ENCODE data around the gene SLC20A1.
A peak's percentile ranks its signal among the peaks of the same experiment; 100 is the strongest.

The SLC20A1 gene

GRCh38 chr2:112674229-112674628 lies 28.5 kb downstream of the SLC20A1 start:
- H3K27ac ChIP-seq (ENCODE audit: insufficient read depth in 1 of 2, low read depth in 1 of 2, low read length in 2 of 2, poor library complexity in 1 of 2, severe bottlenecking in 2 of 2) = no peak overlapping the region
- H3K27me3 ChIP-seq (replicated peaks in 2 of 5; ENCODE audit: control insufficient read depth in 4 of 5, insufficient read depth in 5 of 5, low read length in 4 of 5) = no peaks in the 10 kb centered on the region
- no peaks in the 10 kb centered on the region for H3K36me3 ChIP-seq (ENCODE audit: control insufficient read depth in 4 of 4, insufficient read depth in 4 of 4, low read length in 3 of 4)
- ChIA-PET POLR2A (interaction anchor here (0.8 to 1.4 kb wide), 3 partner anchors 28 to 42 kb away, joined by 3 to 4 read pairs (median 3); partner anchors contain the start of gene SLC20A1), CTCF (interaction anchor here (0.7 to 3.0 kb wide), 9 partner anchors 9 to 72 kb away, joined by 3 to 23 read pairs (median 4); no protein-coding TSS in a partner anchor)
- WGBS (ENCODE audit: insufficient coverage) = 0% methylated on average over 7 of the region's 12 CpGs
- DNase-seq = peak; percentile 86 to 93 (median 91)
- peak overlapping the region in 6 of 7 experiments; percentile 20 to 65 (median 28) for H3K4me3 ChIP-seq (ENCODE audit: control insufficient read depth in 1 of 7, extremely low read depth in 1 of 7, insufficient read depth in 4 of 7, low read depth in 2 of 7, low read length in 6 of 7)
- no peaks in the 10 kb centered on the region for H3K9me3 ChIP-seq (ENCODE audit: control extremely low read depth in 1 of 5, control insufficient read depth in 4 of 5, insufficient read depth in 2 of 5, low read depth in 1 of 5, low read length in 4 of 5)
- H3K4me1 ChIP-seq (ENCODE audit: control extremely low read depth in 1 of 4, control insufficient read depth in 4 of 4, insufficient read depth in 4 of 4, low read length in 3 of 4) = peaks cover 0 to 32% (median 18%) of the 10 kb centered on the region in 4 experiments

GRCh38 chr2:112679484-112679883 lies 33.7 kb downstream of the SLC20A1 start:
- 100% methylated on average over 1 of the region's 3 CpGs for whole genome bisulfite sequencing (ENCODE audit: insufficient coverage)
- no peaks in the 10 kb centered on the region for H3K36me3 ChIP-seq (ENCODE audit: control insufficient read depth in 4 of 4, insufficient read depth in 4 of 4, low read length in 3 of 4)
- CTCF ChIA-PET = interaction anchor here (1.0 to 1.7 kb wide), 6 partner anchors 13 to 57 kb away, joined by 3 to 7 read pairs (median 4); partner anchors contain the start of gene SLC20A1
- no peak overlapping the region for H3K4me3 ChIP-seq (ENCODE audit: control insufficient read depth in 1 of 7, extremely low read depth in 1 of 7, insufficient read depth in 4 of 7, low read depth in 2 of 7, low read length in 6 of 7)
- DNase-seq = no peak
- no peaks in the 10 kb centered on the region for H3K9me3 ChIP-seq (ENCODE audit: control extremely low read depth in 1 of 5, control insufficient read depth in 4 of 5, insufficient read depth in 2 of 5, low read depth in 1 of 5, low read length in 4 of 5)
- H3K27me3 ChIP-seq (replicated peaks in 2 of 5; ENCODE audit: control insufficient read depth in 4 of 5, insufficient read depth in 5 of 5, low read length in 4 of 5) = no peaks in the 10 kb centered on the region
- H3K27ac ChIP-seq (ENCODE audit: insufficient read depth in 1 of 2, low read depth in 1 of 2, low read length in 2 of 2, poor library complexity in 1 of 2, severe bottlenecking in 2 of 2) = no peak overlapping the region
- POLR2A ChIA-PET = interaction anchor here (0.6 kb wide), 2 partner anchors 28 to 33 kb away, joined by 3 read pairs; no protein-coding TSS in a partner anchor
- H3K4me1 ChIP-seq (ENCODE audit: control extremely low read depth in 1 of 4, control insufficient read depth in 4 of 4, insufficient read depth in 4 of 4, low read length in 3 of 4) = peaks cover 0 to 23% (median 11%) of the 10 kb centered on the region in 4 experiments

- ChIA-PET POLR2A (no interaction called here), CTCF (interaction anchor here (16.8 kb wide), 1 partner anchor 45 kb away, joined by 210 read pairs; the partner anchor contains the start of gene NT5DC4)
- Histone ChIP-seq H3K36me3 (ENCODE audit: control insufficient read depth in 4 of 4, insufficient read depth in 4 of 4, low read length in 3 of 4) (no peaks in the 10 kb centered on the region), H3K4me3 (ENCODE audit: control insufficient read depth in 1 of 7, extremely low read depth in 1 of 7, insufficient read depth in 4 of 7, low read depth in 2 of 7, low read length in 6 of 7) (no peak overlapping the region), H3K27me3 (replicated peaks in 2 of 5; ENCODE audit: control insufficient read depth in 4 of 5, insufficient read depth in 5 of 5, low read length in 4 of 5) (no peaks in the 10 kb centered on the region), H3K27ac (ENCODE audit: insufficient read depth in 1 of 2, low read depth in 1 of 2, low read length in 2 of 2, poor library complexity in 1 of 2, severe bottlenecking in 2 of 2) (no peak overlapping the region), H3K9me3 (ENCODE audit: control extremely low read depth in 1 of 5, control insufficient read depth in 4 of 5, insufficient read depth in 2 of 5, low read depth in 1 of 5, low read length in 4 of 5) (no peaks in the 10 kb centered on the region), H3K4me1 (ENCODE audit: control extremely low read depth in 1 of 4, control insufficient read depth in 4 of 4, insufficient read depth in 4 of 4, low read length in 3 of 4) (peaks cover 0 to 26% (median 7%) of the 10 kb centered on the region in 4 experiments)
- WGBS (ENCODE audit: insufficient coverage) = 93% methylated on average over 5 of the region's 5 CpGs
- peak in 1 of 3 donors; percentile 10 for DNase-seq
Measured at GRCh38 chr2:112680666-112681101, 34.9 kb downstream of the SLC20A1 start.

DNA sequence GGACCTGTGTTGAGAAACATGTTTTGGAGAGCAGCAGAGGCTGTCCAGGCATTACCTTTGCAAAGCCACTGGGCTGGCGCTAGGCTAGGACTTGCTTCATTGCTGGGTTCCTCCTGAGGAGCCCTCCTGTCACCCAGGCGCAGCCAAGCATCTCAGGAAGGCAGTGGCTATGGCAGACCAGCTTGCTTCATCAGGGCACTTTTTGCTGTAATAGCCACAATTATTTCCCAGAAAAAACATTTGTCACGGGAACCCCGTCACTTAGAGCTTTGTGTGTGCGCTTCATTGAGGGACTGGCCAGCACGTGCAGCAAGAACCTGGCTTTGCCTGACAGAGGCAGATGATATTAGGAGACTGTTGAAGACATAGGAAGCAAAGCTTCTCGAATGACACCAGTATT lies 36.4 kb downstream of the SLC20A1 start:
- Histone ChIP-seq H3K9me3 (ENCODE audit: control extremely low read depth in 1 of 5, control insufficient read depth in 4 of 5, insufficient read depth in 2 of 5, low read depth in 1 of 5, low read length in 4 of 5) (no peaks in the 10 kb centered on the region), H3K4me1 (ENCODE audit: control extremely low read depth in 1 of 4, control insufficient read depth in 4 of 4, insufficient read depth in 4 of 4, low read length in 3 of 4) (peaks cover 2 to 36% (median 11%) of the 10 kb centered on the region in 4 experiments), H3K4me3 (ENCODE audit: control insufficient read depth in 1 of 7, extremely low read depth in 1 of 7, insufficient read depth in 4 of 7, low read depth in 2 of 7, low read length in 6 of 7) (no peak overlapping the region), H3K36me3 (ENCODE audit: control insufficient read depth in 4 of 4, insufficient read depth in 4 of 4, low read length in 3 of 4) (no peaks in the 10 kb centered on the region), H3K27me3 (replicated peaks in 2 of 5; ENCODE audit: control insufficient read depth in 4 of 5, insufficient read depth in 5 of 5, low read length in 4 of 5) (no peaks in the 10 kb centered on the region), H3K27ac (ENCODE audit: insufficient read depth in 1 of 2, low read depth in 1 of 2, low read length in 2 of 2, poor library complexity in 1 of 2, severe bottlenecking in 2 of 2) (no peak overlapping the region)
- CTCF ChIA-PET = interaction anchor here (0.9 to 16.8 kb wide), 5 partner anchors 9 to 61 kb away, joined by 3 to 210 read pairs (median 6); partner anchors contain the start of gene NT5DC4
- no peak for DNase-seq
- WGBS (ENCODE audit: insufficient coverage) = 89% methylated on average over 6 of the region's 7 CpGs
- POLR2A ChIA-PET = interaction anchor here (0.6 kb wide), 1 partner anchor 572 kb away, joined by 3 read pairs; no protein-coding TSS in a partner anchor

DNA sequence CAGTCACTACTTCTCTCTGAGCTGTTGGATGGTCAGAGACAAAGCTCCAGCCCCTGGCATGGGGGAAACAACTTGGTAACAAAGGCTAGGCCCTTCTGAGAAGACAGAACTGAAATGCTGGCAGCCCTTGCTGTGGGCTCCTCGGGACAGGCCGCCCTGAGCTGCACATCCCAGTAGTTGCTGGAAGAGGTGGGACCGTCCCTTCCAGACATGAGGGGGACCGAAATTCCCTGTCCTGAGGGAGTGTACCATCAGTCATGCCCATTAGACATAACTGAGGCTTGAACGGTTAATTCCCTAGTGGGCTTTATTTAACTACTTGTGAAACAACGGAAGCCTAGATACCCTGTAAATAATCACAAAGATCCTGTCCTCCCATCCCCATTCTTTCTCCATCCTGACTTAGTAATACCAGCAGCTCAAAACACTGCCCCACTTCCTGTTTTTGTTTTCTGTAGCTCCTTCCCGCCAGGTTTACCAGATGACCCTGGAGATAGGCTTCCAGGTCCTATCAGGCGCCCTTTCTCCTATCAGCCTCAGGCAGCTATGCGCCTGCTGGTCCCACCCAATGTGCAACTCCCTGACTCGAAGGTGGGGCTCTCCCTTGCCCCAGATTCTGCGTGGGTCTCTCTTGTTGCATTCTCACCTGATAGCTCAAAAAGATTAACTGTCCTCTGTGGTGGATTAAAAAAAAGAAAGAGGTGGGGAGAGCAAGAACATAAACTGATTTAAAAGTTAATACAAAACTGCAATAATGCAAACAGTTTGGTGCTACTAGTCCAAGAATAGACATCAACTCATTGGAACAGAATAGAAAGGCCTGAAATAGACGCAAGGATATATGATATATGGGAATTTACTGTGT lies 38.0 kb downstream of the SLC20A1 start:
- no peaks in the 10 kb centered on the region for H3K36me3 ChIP-seq (ENCODE audit: control insufficient read depth in 4 of 4, insufficient read depth in 4 of 4, low read length in 3 of 4)
- peak in 2 of 3 donors; percentile 42 to 57 for DNase-seq
- no peak overlapping the region for H3K4me3 ChIP-seq (ENCODE audit: control insufficient read depth in 1 of 7, extremely low read depth in 1 of 7, insufficient read depth in 4 of 7, low read depth in 2 of 7, low read length in 6 of 7)
- WGBS (ENCODE audit: insufficient coverage) = 96% methylated on average over 10 of the region's 12 CpGs
- H3K27me3 ChIP-seq (replicated peaks in 2 of 5; ENCODE audit: control insufficient read depth in 4 of 5, insufficient read depth in 5 of 5, low read length in 4 of 5) = no peaks in the 10 kb centered on the region
- CTCF ChIA-PET = interaction anchor here (0.7 to 16.8 kb wide), 10 partner anchors 9 to 83 kb away, joined by 3 to 210 read pairs (median 4); partner anchors contain the start of gene NT5DC4
- H3K9me3 ChIP-seq (ENCODE audit: control extremely low read depth in 1 of 5, control insufficient read depth in 4 of 5, insufficient read depth in 2 of 5, low read depth in 1 of 5, low read length in 4 of 5) = no peaks in the 10 kb centered on the region
- H3K27ac ChIP-seq (ENCODE audit: insufficient read depth in 1 of 2, low read depth in 1 of 2, low read length in 2 of 2, poor library complexity in 1 of 2, severe bottlenecking in 2 of 2) = peak overlapping the region in 1 of 2 experiments; percentile 16
- POLR2A ChIA-PET = no interaction called here
- H3K4me1 ChIP-seq (ENCODE audit: control extremely low read depth in 1 of 4, control insufficient read depth in 4 of 4, insufficient read depth in 4 of 4, low read length in 3 of 4) = peaks cover 2 to 36% (median 11%) of the 10 kb centered on the region in 4 experiments

DNA sequence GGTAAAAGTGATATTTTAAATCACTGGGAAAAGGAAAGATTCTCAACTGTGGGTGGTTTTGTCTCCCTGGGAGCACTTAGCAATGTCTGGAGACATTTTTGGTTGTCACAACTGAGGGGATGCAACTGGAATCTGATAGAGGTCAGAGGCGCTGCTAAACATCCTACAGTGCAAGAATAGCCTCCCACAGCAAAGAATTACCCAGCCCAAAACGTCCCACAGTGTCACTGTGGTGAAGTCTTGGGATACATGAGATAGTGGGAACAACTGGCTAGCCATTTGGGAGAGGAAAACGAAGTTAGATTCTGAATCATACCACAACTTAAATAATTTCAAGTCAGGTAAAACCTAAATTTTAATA lies 38.7 kb downstream of the SLC20A1 start:
- POLR2A ChIA-PET = no interaction called here
- H3K27ac ChIP-seq (ENCODE audit: insufficient read depth in 1 of 2, low read depth in 1 of 2, low read length in 2 of 2, poor library complexity in 1 of 2, severe bottlenecking in 2 of 2) = no peak overlapping the region

More for the DNA sequence above, 38.7 kb downstream of the SLC20A1 start:
- no peaks in the 10 kb centered on the region for H3K36me3 ChIP-seq (ENCODE audit: control insufficient read depth in 4 of 4, insufficient read depth in 4 of 4, low read length in 3 of 4)
- H3K4me1 ChIP-seq (ENCODE audit: control extremely low read depth in 1 of 4, control insufficient read depth in 4 of 4, insufficient read depth in 4 of 4, low read length in 3 of 4) = peaks cover 2 to 36% (median 11%) of the 10 kb centered on the region in 4 experiments
- no CpG with 5 or more reads among the region's 3 CpGs for WGBS (ENCODE audit: insufficient coverage)
- no peaks in the 10 kb centered on the region for H3K9me3 ChIP-seq (ENCODE audit: control extremely low read depth in 1 of 5, control insufficient read depth in 4 of 5, insufficient read depth in 2 of 5, low read depth in 1 of 5, low read length in 4 of 5)
- H3K4me3 ChIP-seq (ENCODE audit: control insufficient read depth in 1 of 7, extremely low read depth in 1 of 7, insufficient read depth in 4 of 7, low read depth in 2 of 7, low read length in 6 of 7) = no peak overlapping the region
- H3K27me3 ChIP-seq (replicated peaks in 2 of 5; ENCODE audit: control insufficient read depth in 4 of 5, insufficient read depth in 5 of 5, low read length in 4 of 5) = no peaks in the 10 kb centered on the region
- no peak for DNase-seq
- CTCF ChIA-PET = interaction anchor here (1.0 to 16.8 kb wide), 11 partner anchors 8 to 149 kb away, joined by 3 to 210 read pairs (median 5); partner anchors contain the start of gene NT5DC4
